Glutamatergic neuron (in vitro differentiated cells): Measurements from ENCODE around the gene CACNA1C. TPM values are rescaled to one million over a fixed set of nuclear protein-coding genes. Genes with fewer than 3 reads are reported as not detected.

Source experiments
- DNase-seq: peaks from one replicate; pipeline ENCODE4 v3.0.0; 2022
- H3K27ac Mint-ChIP-seq: one replicate; pipeline ENCODE4 v1.8.0; 2020; ENCODE audit warnings: mild to moderate bottlenecking, mixed read lengths, inconsistent platforms; ENCODE audit not compliant: unreplicated experiment
- H3K27me3 Mint-ChIP-seq: one replicate; pipeline ENCODE4 v1.8.0; 2020; ENCODE audit warnings: mild to moderate bottlenecking, moderate library complexity, mixed read lengths, inconsistent platforms; ENCODE audit not compliant: unreplicated experiment
- H3K36me3 Mint-ChIP-seq: one replicate; pipeline ENCODE4 v1.8.0; 2020; ENCODE audit warnings: mild to moderate bottlenecking, mixed read lengths, inconsistent platforms; ENCODE audit not compliant: unreplicated experiment
- H3K4me1 Mint-ChIP-seq: one replicate; pipeline ENCODE4 v1.8.0; 2020; ENCODE audit warnings: mild to moderate bottlenecking, low read depth, mixed read lengths, inconsistent platforms; ENCODE audit not compliant: unreplicated experiment
- H3K4me3 Mint-ChIP-seq: one replicate; pipeline ENCODE4 v1.8.0; 2020; ENCODE audit warnings: mild to moderate bottlenecking, mixed read lengths, inconsistent platforms; ENCODE audit not compliant: unreplicated experiment
- H3K9me3 Mint-ChIP-seq: one replicate; pipeline ENCODE4 v1.8.0; 2020; ENCODE audit warnings: mild to moderate bottlenecking, moderate library complexity, mixed read lengths, inconsistent platforms; ENCODE audit not compliant: unreplicated experiment
- total RNA-seq: library from RNA; stranded (reverse); fragmentation: NEBNext Ultra II Directional; extraction: Animal tissue kit (Norgen Biotek cat#: 25700); gene quantifications from one replicate; pipeline ENCODE4 v1.2.1, GENCODE V29; 2021; ENCODE audit not compliant: unreplicated experiment
- TF ChIP-seq, protein P1 (sequence below): fragments of 200-600 bp; sonication (generic); IDR thresholded peaks from one replicate; pipeline ENCODE4 v1.5.0; 2021; ENCODE audit not compliant: partially characterized antibody, unreplicated experiment

The CACNA1C gene
- total RNA-seq, 1 donor from 2014 or later, result 11.0 TPM

DNA sequence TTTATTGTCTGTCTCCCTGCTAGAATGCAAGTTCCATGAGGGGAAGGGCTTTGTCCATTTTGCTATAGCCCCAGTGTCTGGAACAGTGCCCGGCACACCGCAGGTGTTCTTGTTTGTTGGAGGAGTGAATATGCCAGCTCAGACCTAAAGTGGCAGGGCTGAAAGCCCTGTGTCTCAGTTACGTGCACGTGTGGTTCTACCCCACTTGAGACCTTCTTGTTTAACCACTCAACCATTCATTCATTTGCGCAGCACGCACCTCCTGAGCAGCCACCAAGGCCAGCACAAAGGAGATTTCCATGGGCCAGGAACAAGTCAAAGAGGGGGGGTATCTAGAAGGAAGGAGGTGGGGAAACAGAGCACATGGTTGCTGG lies 404.0 kb downstream of the CACNA1C start:
- Mint-ChIP-seq H3K27ac (peak overlapping the region; percentile 54), H3K27me3 (peaks cover 6% of the 10 kb centered on the region), H3K4me1 (peaks cover 6% of the 10 kb centered on the region), H3K36me3 (peaks cover 5% of the 10 kb centered on the region), H3K4me3 (no peak overlapping the region), H3K9me3 (peaks cover 5% of the 10 kb centered on the region)
- TF ChIP-seq, protein P1, sequence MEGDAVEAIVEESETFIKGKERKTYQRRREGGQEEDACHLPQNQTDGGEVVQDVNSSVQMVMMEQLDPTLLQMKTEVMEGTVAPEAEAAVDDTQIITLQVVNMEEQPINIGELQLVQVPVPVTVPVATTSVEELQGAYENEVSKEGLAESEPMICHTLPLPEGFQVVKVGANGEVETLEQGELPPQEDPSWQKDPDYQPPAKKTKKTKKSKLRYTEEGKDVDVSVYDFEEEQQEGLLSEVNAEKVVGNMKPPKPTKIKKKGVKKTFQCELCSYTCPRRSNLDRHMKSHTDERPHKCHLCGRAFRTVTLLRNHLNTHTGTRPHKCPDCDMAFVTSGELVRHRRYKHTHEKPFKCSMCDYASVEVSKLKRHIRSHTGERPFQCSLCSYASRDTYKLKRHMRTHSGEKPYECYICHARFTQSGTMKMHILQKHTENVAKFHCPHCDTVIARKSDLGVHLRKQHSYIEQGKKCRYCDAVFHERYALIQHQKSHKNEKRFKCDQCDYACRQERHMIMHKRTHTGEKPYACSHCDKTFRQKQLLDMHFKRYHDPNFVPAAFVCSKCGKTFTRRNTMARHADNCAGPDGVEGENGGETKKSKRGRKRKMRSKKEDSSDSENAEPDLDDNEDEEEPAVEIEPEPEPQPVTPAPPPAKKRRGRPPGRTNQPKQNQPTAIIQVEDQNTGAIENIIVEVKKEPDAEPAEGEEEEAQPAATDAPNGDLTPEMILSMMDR, result no peak
- DNase-seq, result no peak

DNA sequence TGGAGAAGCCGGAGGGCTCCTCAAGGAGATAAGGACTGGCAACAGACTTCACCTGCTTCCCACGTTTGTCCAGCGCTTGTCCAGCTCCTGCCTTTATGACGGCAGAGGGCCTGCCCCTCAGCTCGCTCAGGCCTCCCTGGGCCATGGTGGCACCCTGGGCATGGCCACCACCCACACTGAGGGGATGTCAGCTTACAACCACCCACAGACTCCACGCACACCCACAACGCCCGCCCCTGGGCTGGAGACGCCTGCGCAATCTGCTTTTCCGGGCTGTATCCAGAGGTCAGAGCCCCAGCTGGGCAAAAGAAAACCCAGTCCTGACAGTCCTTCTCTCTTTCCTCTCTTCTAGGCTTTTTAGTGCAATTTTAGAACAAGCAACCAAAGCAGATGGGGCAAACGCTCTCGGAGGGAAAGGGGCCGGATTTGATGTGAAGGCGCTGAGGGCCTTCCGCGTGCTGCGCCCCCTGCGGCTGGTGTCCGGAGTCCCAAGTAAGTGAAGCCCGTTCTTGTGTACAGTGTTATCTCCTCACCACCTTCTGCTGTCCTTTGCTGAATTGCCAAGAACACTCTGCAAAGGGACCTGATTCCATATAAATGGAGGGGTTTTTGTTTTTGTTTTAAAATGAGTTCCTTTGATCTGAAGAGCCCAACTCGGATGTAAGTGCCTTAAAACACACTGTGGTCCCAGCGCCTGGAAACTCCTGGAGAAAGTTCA lies 404.6 kb downstream of the CACNA1C start:
- H3K27ac Mint-ChIP-seq, result peak overlapping the region; percentile 54
- no peak for DNase-seq
- peaks cover 5% of the 10 kb centered on the region for H3K36me3 Mint-ChIP-seq
- H3K9me3 Mint-ChIP-seq, result peaks cover 5% of the 10 kb centered on the region
- peaks cover 6% of the 10 kb centered on the region for H3K4me1 Mint-ChIP-seq
- H3K4me3 Mint-ChIP-seq, result no peak overlapping the region
- peaks cover 8% of the 10 kb centered on the region for H3K27me3 Mint-ChIP-seq
- TF ChIP-seq, protein P1, result no peak

DNA sequence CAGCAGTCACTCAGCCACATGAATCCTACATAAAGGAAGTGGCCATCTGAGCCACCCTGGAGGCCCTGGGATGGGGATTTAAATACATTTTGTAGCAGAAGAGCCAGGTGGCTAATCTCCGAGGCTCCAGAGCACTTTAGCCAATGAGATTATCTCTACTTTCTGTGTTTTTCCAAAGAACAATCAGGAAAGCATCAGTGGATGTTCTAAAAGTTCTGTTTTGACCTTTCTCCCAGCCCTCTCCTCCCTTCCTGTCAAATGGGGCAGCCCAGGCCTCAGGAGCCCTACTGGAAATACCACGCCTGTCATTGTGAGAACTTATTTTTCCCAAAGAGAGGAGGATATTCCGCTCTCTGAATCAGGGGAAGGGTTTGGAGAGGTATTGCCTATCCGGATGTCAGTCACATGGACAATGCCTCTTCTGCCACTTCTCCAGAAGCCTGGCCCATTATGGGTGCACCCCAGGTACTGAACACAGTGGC lies 405.2 kb downstream of the CACNA1C start:
- DNase-seq, result no peak
- H3K27me3 Mint-ChIP-seq, result peaks cover 8% of the 10 kb centered on the region
- peaks cover 5% of the 10 kb centered on the region for H3K36me3 Mint-ChIP-seq
- H3K4me1 Mint-ChIP-seq, result peaks cover 6% of the 10 kb centered on the region
- peaks cover 5% of the 10 kb centered on the region for H3K9me3 Mint-ChIP-seq
- H3K27ac Mint-ChIP-seq, result peak overlapping the region; percentile 44
- no peak overlapping the region for H3K4me3 Mint-ChIP-seq
- TF ChIP-seq, protein P1, result no peak

DNA sequence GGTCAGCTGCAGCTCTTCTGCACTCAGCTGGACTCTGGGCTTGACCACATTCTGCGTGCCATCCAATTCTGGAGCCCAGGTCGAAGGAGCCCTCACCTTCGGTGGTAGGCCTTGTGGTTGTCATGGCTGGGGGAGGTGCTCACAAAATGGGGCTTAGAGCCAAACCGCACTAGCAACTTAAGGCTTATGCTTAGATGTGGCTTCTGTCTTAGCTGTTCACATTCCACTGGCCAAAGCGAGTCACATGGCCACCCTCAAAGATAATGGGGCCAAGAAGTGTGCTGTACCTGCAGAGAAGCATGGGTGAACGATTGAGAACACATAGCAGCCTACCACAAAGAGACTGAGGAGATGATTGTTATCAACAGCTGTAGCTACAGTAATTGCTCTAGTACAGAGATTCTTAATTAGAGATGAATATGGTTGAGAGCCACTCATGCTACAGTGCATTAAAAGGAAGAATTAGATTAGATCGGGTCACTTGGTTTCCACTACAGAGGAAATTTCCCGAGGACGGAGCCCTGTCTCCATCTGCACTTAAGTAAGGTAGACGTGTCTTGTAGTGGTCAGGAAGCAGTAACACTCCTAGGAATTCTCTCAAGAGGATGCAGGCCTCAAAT lies 407.4 kb downstream of the CACNA1C start:
- H3K4me3 Mint-ChIP-seq, result no peak overlapping the region
- TF ChIP-seq, protein P1, result no peak
- no peak overlapping the region for H3K27ac Mint-ChIP-seq
- peaks cover 6% of the 10 kb centered on the region for H3K9me3 Mint-ChIP-seq
- DNase-seq, result no peak
- H3K36me3 Mint-ChIP-seq, result peaks cover 5% of the 10 kb centered on the region
- H3K4me1 Mint-ChIP-seq, result peaks cover 6% of the 10 kb centered on the region
- peaks cover 6% of the 10 kb centered on the region for H3K27me3 Mint-ChIP-seq

DNA sequence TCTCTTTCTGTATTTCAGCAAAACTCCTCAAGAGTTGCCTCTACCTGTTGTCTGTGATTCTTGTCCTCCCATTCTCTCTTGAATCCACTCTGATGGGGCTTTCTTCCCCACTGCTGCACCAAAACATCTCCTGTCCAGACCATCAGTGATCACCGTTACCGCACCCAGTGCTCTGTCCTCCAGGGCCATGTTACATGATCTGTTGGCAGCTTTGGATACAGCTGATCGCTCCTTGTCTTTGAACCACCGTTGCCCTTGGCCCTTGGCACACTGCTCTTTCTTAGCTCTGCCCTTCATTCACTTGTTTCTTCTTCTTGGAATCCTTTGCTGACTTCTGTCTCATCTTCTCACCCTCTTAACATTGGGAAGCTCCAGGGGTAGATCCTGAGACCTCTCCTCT lies 408.3 kb downstream of the CACNA1C start:
- Mint-ChIP-seq H3K9me3 (peaks cover 11% of the 10 kb centered on the region), H3K4me1 (peaks cover 7% of the 10 kb centered on the region), H3K36me3 (peaks cover 5% of the 10 kb centered on the region), H3K4me3 (no peak overlapping the region), H3K27me3 (peaks cover 6% of the 10 kb centered on the region), H3K27ac (peak overlapping the region; percentile 41)
- no peak for DNase-seq
- TF ChIP-seq, protein P1, result no peak
